ENCODE measurements around the gene PDGFD.

PDGFD gene

GRCh38 chr11:104092744-104093143 lies 71.2 kb downstream of the PDGFD start:
- DNase-seq, result no peak

- no peak for DNase-seq
These were observed 72.5 kb downstream of the PDGFD start for GRCh38 chr11:104091281-104092096.

GRCh38 chr11:104090767-104091166 lies 73.2 kb downstream of the PDGFD start:
- DNase-seq, result no peak

- no peak for DNase-seq
These were observed 74.5 kb downstream of the PDGFD start for GRCh38 chr11:104089481-104089880.

GRCh38 chr11:104086621-104087020 lies 77.3 kb downstream of the PDGFD start:
- DNase-seq, result no peak

GRCh38 chr11:104078995-104079394 lies 85.0 kb downstream of the PDGFD start:
- no peak for DNase-seq

- DNase-seq, result no peak
These were observed 85.7 kb downstream of the PDGFD start for GRCh38 chr11:104078245-104078644.

GRCh38 chr11:104076455-104076854 lies 87.5 kb downstream of the PDGFD start:
- DNase-seq, result no peak

GRCh38 chr11:104075706-104076105 lies 88.2 kb downstream of the PDGFD start:
- no peak for DNase-seq

- DNase-seq, result no peak
These were observed 88.9 kb downstream of the PDGFD start for GRCh38 chr11:104075091-104075490.

- no peak for DNase-seq
These were observed 89.8 kb downstream of the PDGFD start for GRCh38 chr11:104073950-104074705.

GRCh38 chr11:104067534-104067933 lies 96.4 kb downstream of the PDGFD start:
- DNase-seq, result no peak

GRCh38 chr11:104064034-104064630 lies 99.8 kb downstream of the PDGFD start:
- DNase-seq, result no peak

- DNase-seq, result no peak
These were observed 102.0 kb downstream of the PDGFD start for GRCh38 chr11:104061853-104062521.

- DNase-seq, result no peak
These were observed 103.1 kb downstream of the PDGFD start for GRCh38 chr11:104060820-104061219.

GRCh38 chr11:104060004-104060794 lies 103.7 kb downstream of the PDGFD start:
- DNase-seq, result no peak

- no peak for DNase-seq
These were observed 105.3 kb downstream of the PDGFD start for GRCh38 chr11:104058680-104059079.

GRCh38 chr11:104057908-104058307 lies 106.0 kb downstream of the PDGFD start:
- DNase-seq, result no peak

- no peak for DNase-seq
These were observed 108.4 kb downstream of the PDGFD start for GRCh38 chr11:104055596-104055995.

- DNase-seq, result no peak
These were observed 108.9 kb downstream of the PDGFD start for GRCh38 chr11:104054911-104055529.

- DNase-seq, result no peak
These were observed 110.0 kb downstream of the PDGFD start for GRCh38 chr11:104053743-104054478.
